Stimulated activated CD4-positive, alpha-beta T cell treated with anti-CD3 and anti-CD28 coated beads, Interleukin-1b, Interleukin-23, amount 100 ng/mL, for 4 hours (primary cell): ENCODE results near the gene C1QTNF1.

ENCODE experiments used
- DNase-seq, 2 donors: peaks; one replicate each; pipeline ENCODE4 v3.0.0-alpha.2; 2020; ENCODE audit warnings: low read depth in 2 of 2

C1QTNF1 gene

DNA sequence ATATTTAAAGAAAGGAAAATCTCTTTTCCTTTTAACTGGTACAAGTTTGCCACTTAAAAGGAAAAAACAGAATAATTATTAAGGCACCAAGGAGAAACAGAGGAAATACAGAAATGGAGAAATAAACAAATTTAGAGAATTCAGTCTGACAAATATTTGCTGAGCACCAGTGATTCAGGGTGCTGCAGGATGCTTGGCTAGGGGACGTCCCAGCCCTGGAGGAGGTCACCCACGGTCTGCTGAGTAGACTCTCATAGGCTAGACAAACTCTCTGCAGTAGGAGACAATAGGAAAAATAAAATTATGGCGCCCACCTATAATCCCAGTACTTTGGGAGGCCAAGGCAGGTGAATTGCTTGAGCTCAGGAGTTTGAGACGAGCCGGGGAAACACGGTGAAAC is 15.9 kb downstream of the C1QTNF1 start:
- DNase-seq, result no peak

DNA sequence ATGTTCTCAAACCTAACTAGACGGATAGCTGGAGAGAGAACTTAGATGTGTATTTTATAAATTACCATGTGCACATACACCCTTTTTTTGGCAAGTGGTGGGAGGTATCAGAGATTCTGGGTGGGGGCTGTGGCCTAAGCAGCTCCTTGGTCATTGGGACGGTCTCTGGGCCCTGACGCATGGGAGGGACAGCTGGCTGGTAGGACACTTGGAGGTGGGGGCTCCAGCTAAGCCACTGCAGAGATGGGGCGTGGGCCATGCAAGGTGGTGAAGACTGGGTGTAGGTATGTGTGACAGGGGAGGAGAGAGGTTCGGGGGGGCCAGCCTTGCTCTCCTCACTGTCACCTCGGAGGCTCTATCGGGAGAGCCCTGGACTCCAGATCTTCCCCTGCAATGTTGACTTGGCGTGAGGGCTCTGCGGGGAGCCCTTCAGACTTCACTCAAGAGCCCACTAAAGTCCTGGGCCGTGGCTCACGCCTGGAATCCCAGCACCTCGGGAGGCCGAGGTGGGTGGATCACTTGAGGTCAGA is 17.1 kb downstream of the C1QTNF1 start:
- no peak for DNase-seq

DNA sequence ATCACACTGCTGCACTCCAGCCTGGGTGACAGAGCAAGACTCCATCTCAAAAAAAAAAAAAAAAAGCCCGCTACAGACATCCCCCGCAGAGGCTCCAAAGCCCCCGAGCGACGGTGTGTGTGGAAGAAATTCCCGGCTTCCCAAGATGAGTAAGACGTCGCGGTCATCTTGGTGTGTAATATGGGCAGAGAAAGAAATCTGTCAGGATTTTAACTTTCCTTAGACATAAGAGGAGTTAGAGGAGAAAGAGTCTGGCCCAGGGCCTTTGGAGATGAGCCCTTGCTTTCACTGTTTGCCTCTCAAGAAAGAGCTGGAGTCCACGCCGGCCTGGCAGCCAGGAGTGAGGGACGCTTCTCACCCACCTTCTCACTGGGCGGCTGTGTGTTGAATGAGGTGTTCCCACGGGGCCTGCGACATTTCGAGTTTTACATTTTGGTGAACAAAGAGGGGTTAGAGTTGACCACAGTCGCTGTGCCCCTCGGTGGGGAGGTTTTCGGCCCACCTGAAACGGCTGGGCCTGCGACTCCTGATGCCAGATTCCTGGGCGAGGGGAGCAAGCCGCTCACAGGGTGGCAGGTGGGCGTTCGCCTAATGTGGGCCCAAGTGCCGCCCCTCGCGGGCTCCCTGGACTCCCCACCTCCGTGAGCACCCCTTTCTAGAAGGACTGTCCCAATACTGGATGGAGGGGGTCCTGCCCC is 17.9 kb downstream of the C1QTNF1 start:
- DNase-seq, result no peak

DNA sequence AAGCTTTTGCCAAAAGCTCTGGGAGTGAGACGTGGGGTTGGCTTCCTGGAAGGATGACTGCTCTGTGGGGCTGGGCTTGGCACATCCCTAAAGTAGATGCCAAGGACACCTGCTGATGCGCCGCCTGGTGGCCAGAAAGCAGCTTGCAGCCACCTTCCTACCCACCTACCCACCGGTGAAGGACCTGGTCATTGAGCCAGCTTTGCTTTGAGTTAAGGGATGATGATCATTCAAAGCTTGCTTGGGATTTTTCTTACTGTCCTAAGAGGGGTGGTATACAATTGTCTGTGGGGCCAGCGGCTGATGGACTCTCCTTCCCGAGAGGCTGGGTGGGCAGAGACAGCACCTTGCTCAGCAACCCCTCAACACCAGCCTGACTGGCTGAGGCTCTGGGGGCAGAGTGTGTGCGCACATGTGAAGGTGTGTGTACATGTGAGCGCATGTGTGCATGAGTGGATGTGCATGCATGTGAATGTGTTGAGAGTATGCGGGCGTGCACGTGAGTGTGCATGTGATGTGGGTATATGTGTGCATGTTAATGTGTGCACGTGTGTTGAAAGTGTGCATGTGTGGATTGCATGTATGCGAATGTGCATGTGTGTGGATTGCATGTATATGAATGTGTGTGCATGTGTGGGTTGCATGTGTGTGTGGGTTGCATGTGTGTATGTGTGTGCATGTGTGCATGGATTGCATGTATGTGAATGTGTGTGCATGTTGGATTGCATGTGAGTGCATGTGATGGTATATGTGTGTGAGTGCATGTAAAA is 18.6 kb downstream of the C1QTNF1 start:
- DNase-seq, result peak; percentile 60 to 66

DNA sequence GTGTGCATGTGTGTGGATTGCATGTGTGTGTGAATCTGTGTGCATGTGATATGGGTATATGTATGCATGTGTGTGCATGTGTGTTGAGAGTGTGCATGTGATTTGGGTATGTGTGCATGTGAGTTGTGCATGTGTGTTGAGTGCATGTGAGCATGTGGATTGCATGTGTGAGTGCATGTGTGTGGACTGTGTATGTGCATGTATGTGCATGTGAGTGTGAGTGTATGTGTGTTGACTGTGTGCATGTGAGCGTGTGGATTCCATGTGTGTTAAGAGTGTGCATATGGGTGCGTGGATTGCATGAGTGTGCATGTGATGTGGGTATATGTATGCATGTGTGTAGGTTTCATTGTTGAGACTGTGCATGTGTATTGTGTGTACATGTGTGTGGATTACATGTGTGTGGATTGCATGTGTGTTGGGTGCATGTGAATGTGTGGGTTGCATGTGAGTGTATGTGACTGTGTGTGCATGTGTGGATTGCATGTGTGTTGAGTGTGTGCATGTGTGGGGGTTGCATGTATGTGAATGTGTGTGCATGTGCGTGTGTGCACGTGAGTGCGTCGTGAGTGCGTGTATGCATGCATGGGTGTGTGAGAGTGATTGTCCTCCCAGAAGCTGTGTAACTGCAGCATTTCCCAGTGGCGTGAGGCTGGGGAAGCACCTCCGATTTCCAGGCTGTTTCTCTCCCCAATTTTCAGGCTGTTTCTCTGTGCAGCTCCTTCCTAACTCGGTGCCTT is 19.4 kb downstream of the C1QTNF1 start:
- no peak for DNase-seq

DNA sequence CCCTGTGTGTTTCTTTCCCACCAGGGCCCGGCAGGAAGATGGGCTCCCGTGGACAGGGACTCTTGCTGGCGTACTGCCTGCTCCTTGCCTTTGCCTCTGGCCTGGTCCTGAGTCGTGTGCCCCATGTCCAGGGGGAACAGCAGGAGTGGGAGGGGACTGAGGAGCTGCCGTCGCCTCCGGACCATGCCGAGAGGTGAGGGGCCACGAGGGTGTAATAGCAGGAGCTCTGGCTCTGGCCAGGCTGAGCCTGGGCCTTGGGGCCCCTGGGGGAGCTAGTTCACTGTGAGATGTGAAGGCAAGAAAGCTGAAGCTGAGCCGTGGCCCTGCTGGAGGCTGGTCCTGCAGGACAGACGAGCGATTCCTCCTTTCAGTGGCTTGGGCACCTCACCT is 20.0 kb downstream of the C1QTNF1 start:
- DNase-seq, result no peak

DNA sequence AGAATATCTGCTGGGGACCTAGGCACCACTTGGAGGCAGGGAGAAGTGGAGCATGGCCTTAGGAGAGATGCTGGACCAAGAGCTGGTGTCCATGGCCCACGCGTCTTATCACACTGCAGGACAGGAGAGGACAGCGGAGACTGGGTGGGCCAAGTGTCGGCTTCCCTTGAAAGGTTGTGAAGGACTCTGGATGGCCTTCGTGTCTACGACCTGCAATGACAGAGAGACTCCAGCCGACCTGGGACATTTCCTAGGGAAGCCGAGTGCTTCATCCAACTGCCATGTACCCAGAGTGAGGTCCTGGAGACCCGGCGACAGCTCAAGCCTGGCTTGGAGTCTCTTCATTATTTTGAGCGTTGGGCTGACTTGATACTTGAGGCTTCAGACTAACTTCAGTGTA is 20.5 kb downstream of the C1QTNF1 start:
- DNase-seq, result no peak

DNA sequence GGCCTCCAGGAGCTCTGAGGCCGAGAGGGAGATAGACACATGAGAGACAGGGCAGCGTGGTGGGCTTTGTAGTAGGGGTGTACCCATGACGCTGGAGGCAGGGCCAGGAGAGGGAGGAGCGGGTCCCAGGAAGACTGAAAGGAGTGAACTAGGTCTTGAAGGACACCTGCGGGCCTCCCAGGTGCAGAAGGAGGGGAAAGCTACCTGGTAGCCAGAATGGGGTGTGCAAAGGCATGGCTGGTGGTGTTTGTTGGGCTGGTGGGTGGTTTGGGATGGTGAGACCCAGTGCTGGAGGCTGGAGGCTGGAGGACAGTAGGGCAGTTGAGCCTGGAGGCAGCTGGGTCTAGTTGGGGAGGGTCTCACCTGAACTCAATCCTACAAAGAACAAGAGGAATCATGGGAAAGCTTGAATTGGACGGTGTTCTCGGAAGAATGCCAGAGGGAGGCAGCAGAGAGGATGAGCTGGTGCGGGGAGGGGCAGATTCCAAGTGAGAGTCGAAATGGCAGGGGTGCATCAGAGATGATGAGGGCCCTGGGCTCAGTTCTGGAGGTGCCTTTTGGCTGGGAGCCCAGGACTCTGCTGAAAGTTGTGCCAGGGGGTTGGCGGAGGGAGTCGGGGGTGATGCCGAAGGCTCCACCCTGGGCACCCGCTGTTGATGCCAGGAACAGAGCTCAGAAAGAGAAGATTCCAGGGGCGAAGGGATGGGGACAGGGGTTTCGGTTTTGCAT is 21.2 kb downstream of the C1QTNF1 start:
- no peak for DNase-seq

DNA sequence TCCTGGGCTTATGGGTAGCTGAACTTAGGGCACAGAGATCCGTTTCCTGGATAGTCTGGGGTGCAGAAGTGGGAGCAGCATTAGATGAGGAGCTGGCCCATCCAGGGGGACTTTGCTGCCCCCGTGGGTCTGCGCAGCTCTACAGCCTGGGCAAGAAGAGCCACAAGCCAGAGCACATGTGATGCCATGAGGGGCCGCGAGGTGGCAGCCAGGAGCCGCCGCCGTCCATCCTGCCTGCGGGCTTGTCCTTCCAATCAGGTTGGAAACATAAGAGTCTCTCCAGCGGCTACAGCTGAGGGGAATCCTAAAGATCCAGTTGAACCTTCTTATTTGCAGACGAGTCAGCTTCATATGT is 21.9 kb downstream of the C1QTNF1 start:
- peak; percentile 57 for DNase-seq

DNA sequence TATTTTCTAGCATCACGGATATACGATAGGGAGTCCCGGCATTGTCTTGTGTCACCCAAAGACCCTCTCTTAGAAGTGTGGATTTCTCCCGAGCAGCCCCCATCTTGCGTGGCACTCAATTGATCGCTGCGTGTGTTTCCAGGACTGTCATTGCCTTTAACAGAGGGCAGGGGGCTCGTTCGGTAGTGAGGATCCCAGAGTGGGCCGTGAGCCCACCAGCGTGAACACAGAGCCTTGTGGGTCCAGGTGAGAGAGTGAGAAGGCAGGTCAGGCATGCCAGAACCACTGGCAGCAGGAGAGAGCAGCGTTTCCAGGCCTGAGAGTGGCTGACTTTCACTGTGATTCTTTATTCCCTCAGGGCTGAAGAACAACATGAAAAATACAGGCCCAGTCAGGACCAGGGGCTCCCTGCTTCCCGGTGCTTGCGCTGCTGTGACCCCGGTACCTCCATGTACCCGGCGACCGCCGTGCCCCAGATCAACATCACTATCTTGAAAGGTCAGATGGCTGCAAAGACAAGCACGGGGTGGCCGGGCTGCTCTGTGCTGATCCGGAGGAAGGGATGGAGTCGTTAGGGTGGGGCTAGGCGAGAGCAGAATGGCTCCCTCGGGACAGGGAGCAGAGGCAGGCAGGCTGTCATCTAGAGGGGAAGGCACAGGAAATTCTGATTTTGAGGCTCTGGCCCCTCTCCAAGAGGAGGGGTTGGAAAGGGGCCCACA is 22.4 kb downstream of the C1QTNF1 start:
- no peak for DNase-seq

DNA sequence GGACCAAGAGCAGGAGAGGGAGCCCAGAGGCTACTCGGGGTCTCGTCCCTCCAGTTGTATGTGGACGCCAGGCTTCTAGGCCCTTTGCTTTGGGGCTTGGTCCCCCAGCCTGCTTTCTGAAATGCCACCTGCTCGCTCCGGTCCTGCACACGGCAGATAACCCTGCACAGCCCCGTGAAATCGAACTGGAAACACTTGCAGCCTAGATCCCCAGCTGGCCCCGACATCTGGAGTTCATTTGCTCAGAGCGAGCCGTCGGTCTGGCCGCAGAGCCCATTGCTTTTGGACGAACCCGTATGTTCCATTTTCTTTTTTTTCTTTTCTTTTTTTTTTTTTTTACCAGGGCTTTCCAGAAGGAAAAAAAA is 22.9 kb downstream of the C1QTNF1 start:
- DNase-seq, result no peak

DNA sequence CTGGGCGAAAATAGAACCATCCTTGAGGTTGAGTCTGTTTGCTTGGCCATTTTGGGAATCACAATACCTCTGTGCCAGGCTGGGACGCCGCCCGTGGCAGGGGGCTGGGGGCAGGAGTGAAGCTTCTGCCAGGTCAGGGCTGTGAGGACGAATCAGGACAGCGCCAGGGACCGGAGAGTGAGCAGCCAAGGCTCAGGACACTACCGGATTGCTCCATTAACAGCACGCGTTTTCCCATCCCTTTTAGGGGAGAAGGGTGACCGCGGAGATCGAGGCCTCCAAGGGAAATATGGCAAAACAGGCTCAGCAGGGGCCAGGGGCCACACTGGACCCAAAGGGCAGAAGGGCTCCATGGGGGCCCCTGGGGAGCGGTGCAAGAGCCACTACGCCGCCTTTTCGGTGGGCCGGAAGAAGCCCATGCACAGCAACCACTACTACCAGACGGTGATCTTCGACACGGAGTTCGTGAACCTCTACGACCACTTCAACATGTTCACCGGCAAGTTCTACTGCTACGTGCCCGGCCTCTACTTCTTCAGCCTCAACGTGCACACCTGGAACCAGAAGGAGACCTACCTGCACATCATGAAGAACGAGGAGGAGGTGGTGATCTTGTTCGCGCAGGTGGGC is 23.4 kb downstream of the C1QTNF1 start:
- DNase-seq, result no peak

DNA sequence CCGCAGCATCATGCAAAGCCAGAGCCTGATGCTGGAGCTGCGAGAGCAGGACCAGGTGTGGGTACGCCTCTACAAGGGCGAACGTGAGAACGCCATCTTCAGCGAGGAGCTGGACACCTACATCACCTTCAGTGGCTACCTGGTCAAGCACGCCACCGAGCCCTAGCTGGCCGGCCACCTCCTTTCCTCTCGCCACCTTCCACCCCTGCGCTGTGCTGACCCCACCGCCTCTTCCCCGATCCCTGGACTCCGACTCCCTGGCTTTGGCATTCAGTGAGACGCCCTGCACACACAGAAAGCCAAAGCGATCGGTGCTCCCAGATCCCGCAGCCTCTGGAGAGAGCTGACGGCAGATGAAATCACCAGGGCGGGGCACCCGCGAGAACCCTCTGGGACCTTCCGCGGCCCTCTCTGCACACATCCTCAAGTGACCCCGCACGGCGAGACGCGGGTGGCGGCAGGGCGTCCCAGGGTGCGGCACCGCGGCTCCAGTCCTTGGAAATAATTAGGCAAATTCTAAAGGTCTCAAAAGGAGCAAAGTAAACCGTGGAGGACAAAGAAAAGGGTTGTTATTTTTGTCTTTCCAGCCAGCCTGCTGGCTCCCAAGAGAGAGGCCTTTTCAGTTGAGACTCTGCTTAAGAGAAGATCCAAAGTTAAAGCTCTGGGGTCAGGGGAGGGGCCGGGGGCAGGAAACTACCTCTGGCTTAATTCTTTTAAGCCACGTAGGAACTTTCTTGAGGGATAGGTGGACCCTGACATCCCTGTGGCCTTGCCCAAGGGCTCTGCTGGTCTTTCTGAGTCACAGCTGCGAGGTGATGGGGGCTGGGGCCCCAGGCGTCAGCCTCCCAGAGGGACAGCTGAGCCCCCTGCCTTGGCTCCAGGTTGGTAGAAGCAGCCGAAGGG is 24.2 kb downstream of the C1QTNF1 start:
- DNase-seq, result no peak

DNA sequence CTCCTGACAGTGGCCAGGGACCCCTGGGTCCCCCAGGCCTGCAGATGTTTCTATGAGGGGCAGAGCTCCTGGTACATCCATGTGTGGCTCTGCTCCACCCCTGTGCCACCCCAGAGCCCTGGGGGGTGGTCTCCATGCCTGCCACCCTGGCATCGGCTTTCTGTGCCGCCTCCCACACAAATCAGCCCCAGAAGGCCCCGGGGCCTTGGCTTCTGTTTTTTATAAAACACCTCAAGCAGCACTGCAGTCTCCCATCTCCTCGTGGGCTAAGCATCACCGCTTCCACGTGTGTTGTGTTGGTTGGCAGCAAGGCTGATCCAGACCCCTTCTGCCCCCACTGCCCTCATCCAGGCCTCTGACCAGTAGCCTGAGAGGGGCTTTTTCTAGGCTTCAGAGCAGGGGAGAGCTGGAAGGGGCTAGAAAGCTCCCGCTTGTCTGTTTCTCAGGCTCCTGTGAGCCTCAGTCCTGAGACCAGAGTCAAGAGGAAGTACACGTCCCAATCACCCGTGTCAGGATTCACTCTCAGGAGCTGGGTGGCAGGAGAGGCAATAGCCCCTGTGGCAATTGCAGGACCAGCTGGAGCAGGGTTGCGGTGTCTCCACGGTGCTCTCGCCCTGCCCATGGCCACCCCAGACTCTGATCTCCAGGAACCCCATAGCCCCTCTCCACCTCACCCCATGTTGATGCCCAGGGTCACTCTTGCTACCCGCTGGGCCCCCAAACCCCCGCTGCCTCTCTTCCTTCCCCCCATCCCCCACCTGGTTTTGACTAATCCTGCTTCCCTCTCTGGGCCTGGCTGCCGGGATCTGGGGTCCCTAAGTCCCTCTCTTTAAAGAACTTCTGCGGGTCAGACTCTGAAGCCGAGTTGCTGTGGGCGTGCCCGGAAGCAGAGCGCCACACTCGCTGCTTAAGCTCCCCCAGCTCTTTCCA is 25.1 kb downstream of the C1QTNF1 start:
- DNase-seq, result no peak

DNA sequence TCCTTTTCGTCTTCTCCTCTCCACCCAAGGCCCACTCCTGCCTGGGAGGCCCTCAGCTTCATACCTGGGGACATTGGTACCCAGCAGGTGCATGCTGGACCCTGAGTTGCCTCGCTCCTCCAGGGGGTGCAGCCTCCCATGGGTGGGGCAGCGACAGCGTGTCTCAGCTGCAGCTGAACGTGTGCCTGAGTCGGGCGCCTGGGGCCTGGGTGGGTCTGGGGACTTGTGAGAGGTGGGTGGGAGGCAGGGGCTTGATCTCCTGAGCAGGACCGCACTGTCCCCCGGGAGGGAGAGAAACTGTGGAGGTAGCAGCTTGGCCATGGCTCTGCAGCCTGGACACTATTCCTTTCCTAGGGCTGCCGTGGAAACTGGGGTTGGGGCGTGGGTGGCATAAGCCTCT is 25.9 kb downstream of the C1QTNF1 start:
- no peak for DNase-seq

DNA sequence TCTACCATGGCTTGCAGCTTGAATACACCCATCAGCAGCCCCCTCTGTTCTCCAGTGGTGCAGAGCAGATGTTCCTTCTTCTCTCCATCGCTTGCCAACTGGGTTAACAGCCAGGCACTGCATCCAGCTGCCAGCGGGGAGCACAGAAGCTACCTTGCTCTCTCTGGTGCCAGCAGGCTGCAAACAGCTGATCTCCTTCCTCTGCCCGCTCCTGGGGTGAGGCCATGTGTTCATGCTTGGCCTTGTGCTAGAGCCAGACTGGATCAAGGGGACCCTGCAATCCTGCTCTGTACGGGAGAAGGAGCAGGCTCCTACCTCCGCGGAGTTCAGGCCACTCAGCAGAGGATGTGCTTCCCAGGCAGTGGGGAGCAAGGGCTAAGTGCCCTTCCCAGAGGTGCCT is 26.6 kb downstream of the C1QTNF1 start:
- no peak for DNase-seq

DNA sequence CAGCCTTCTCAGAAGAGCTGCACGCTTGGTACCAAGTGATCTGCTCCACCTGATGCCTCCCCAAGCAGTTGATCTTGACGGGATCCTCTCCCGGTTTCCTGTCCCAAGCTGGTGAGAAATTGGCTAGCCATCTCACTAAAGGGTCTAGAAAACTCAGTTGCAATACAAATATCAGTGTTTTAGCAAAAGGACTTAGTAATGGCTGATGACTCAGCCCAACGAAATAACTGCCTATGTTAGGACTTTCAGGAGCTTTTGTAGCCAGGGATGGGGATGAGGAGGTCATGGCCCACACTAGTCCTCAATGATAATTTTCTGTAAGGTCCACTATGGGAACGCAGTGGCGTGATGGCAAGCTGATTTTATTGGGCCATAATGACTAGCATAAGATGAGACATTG is 27.3 kb downstream of the C1QTNF1 start:
- no peak for DNase-seq

DNA sequence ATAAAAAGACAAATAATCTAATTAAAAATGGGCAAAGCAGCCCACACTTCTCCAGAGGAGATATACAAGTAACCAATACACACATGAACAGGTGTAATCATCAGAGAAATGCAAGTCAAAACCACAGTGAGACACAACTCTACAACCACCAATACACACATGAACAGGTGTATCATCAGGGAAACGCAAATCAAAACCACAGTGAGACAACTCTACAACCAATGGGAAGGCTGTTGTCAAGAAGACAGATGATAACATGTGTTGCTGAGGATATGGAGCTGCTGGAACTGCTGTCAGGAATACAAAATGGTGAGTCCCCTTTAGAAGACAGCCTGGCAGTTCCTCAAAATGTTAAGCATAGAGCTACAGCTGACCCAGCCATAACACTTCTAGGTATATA is 28.2 kb downstream of the C1QTNF1 start:
- DNase-seq, result no peak
